HCT116 (cell line): ENCODE results near the gene UPP2. TPM values are rescaled to one million over a fixed set of nuclear protein-coding genes. Genes with fewer than 3 reads are reported as not detected.

Source experiments
- ATAC-seq: fragments of 200-7000 bp; cut with Tn5 transposase; 2 replicates; pipeline ENCODE4 v1.9.1; 2020; ENCODE audit warnings: mild to moderate bottlenecking, moderate library complexity
- BruUV-seq: library from RNA; stranded (reverse); fragments of 400-500 nt; replicated peaks from 2 replicates; lab custom pipeline; 2021; lab: Mats Ljungman, UMichigan
- CTCF ChIA-PET: fragments of 300-600 bp; sonication (Branson Sonifier 250); formaldehyde crosslinking; loops from one replicate; lab custom pipeline; 2021; ENCODE audit warnings: antibody characterized with exemption; lab: Charles Lee
- POLR2A ChIA-PET: fragments of 300-600, 350-600 bp; sonication (Branson Sonifier 250); formaldehyde crosslinking; loops from one replicate; lab custom pipeline; 2021; ENCODE audit warnings: antibody characterized with exemption; lab: Charles Lee
- RAD21 ChIA-PET, 2 experiments: fragments of 300-600 bp; sonication (Branson Sonifier 250); formaldehyde crosslinking; loops; one replicate each; lab custom pipeline; 2023; ENCODE audit warnings: low total read pairs in 2 of 2; ENCODE audit not compliant: uncharacterized antibody in 2 of 2, unreplicated experiment in 2 of 2, low non-redundant PET in 1 of 2; lab: Charles Lee
- DNase-seq: peaks from one replicate; pipeline ENCODE4 v3.0.0-alpha.2; 2010; ENCODE audit warnings: low read depth, low spot score
- H2AFZ ChIP-seq: fragments of 200-600 bp; shearing (Covaris generic), sonication (generic); 2 replicates; pipeline ENCODE4 v1.6.1; 2017; ENCODE audit warnings: low read depth, mixed run types, mixed read lengths, antibody characterized with exemption, low read length; ENCODE audit not compliant: poor library complexity, severe bottlenecking
- H3K27ac ChIP-seq: 2 replicates; pipeline ENCODE4 v1.5.1; 2012; ENCODE audit warnings: low read depth, low read length
- H3K27me3 ChIP-seq: fragments of 200-600 bp; sonication (generic); 2 replicates; pipeline ENCODE4 v1.6.1; 2016; ENCODE audit warnings: mixed run types, low read length, mixed read lengths; ENCODE audit not compliant: insufficient read depth
- H3K36me3 ChIP-seq, 2 experiments: fragments of 200-500 bp in 1 of 2; fragments of 200-600 bp in 1 of 2; sonication (Bioruptor generic) in 1 of 2; sonication (generic) in 1 of 2; 2 replicates each; pipeline versions ENCODE4 v1.5.1 to v1.6.1; 2014 to 2016; ENCODE audit warnings: low read length in 2 of 2, inconsistent platforms in 1 of 2, mixed read lengths in 1 of 2, mixed run types in 1 of 2; ENCODE audit not compliant: insufficient read depth in 2 of 2, control insufficient read depth in 1 of 2
- H3K4me1 ChIP-seq, 2 experiments: fragments of 200-600 bp in 1 of 2; sonication (generic) in 1 of 2; 2 replicates each; pipeline versions ENCODE4 v1.5.1 to v1.6.1; 2012 to 2017; ENCODE audit warnings: low read length in 2 of 2, inconsistent platforms in 1 of 2, mild to moderate bottlenecking in 1 of 2, mixed read lengths in 1 of 2, mixed run types in 1 of 2, moderate library complexity in 1 of 2; ENCODE audit not compliant: insufficient read depth in 2 of 2, control insufficient read depth in 1 of 2
- H3K4me2 ChIP-seq: fragments of 200-600 bp; sonication (generic); 2 replicates; pipeline ENCODE4 v1.6.1; 2017; ENCODE audit warnings: mixed run types, low read length, mixed read lengths
- H3K4me3 ChIP-seq, 2 experiments: fragments of 200-600 bp in 1 of 2; sonication (generic) in 1 of 2; replicated peaks in 1 of 2; 2 replicates each; pipeline ENCODE4 v1.5.1; 2011 to 2016; ENCODE audit warnings: low read length in 2 of 2, control low read depth in 1 of 2, low read depth in 1 of 2, mild to moderate bottlenecking in 1 of 2, mixed read lengths in 1 of 2, mixed run types in 1 of 2
- H3K79me2 ChIP-seq: fragments of 200-600 bp; sonication (generic); 2 replicates; pipeline ENCODE4 v1.6.1; 2017; ENCODE audit warnings: mild to moderate bottlenecking, mixed run types, low read length, moderate library complexity, mixed read lengths; ENCODE audit not compliant: insufficient read depth
- H3K9ac ChIP-seq: fragments of 200-600 bp; sonication (generic); 2 replicates; pipeline ENCODE4 v1.6.1; 2016; ENCODE audit warnings: low read length, mixed read lengths
- H3K9me2 ChIP-seq: fragments of 200-600 bp; sonication (generic), shearing (Covaris generic); 2 replicates; pipeline ENCODE4 v1.6.1; 2017; ENCODE audit warnings: mixed run types, mild to moderate bottlenecking, moderate library complexity; ENCODE audit not compliant: insufficient read depth
- H3K9me3 ChIP-seq, 2 experiments: fragments of 200-500 bp in 1 of 2; fragments of 200-600 bp in 1 of 2; sonication (Bioruptor generic) in 1 of 2; sonication (generic) in 1 of 2; 2 replicates each; pipeline ENCODE4 v1.6.1; 2014 to 2017; ENCODE audit warnings: low read length in 2 of 2, mixed read lengths in 2 of 2, inconsistent platforms in 1 of 2, low read depth in 1 of 2, mild to moderate bottlenecking in 1 of 2, mixed run types in 1 of 2, moderate library complexity in 1 of 2; ENCODE audit not compliant: control insufficient read depth in 1 of 2, insufficient read depth in 1 of 2
- H4K20me1 ChIP-seq: fragments of 200-600 bp; sonication (generic), shearing (Covaris generic); 2 replicates; pipeline ENCODE4 v1.6.1; 2017; ENCODE audit warnings: mixed run types, mild to moderate bottlenecking, moderate library complexity; ENCODE audit not compliant: insufficient read depth
- ATF3 ChIP-seq: IDR thresholded peaks from 2 replicates; pipeline ENCODE4 v1.6.1; 2012
- CEBPB ChIP-seq: IDR thresholded peaks from 2 replicates; pipeline ENCODE4 v1.6.1; 2012; ENCODE audit warnings: low read depth
- CTCF ChIP-seq, 3 experiments: fragments of 200-600 bp in 1 of 3; sonication (generic) in 1 of 3; IDR thresholded peaks in 2 of 3; conservative IDR thresholded peaks in 1 of 3; 2 replicates each; pipeline ENCODE4 v1.5.1; 2012 to 2017; ENCODE audit warnings: low read depth in 2 of 3, low read length in 2 of 3, antibody characterized with exemption in 1 of 3, borderline replicate concordance in 1 of 3, control low read depth in 1 of 3, mild to moderate bottlenecking in 1 of 3, mixed read lengths in 1 of 3, mixed run types in 1 of 3, moderate library complexity in 1 of 3; ENCODE audit not compliant: insufficient read depth in 1 of 3
- EZH2 ChIP-seq: fragments of 200-600 bp; sonication (generic); IDR thresholded peaks from 2 replicates; pipeline ENCODE4 v1.6.1; 2017; ENCODE audit warnings: antibody characterized with exemption, mixed run types
- FOSL1 ChIP-seq: IDR thresholded peaks from 2 replicates; pipeline ENCODE4 v1.6.1; 2012; ENCODE audit warnings: low read depth
- POLR2A ChIP-seq: IDR thresholded peaks from 2 replicates; pipeline ENCODE4 v1.7.0; 2011; ENCODE audit warnings: borderline replicate concordance; ENCODE audit not compliant: insufficient read depth, insufficient read length; ENCODE audit errors: extremely low read depth
- REST ChIP-seq: IDR thresholded peaks from 2 replicates; pipeline ENCODE4 v1.6.1; 2012; ENCODE audit warnings: low read depth
- SRF ChIP-seq: IDR thresholded peaks from 2 replicates; pipeline ENCODE4 v1.6.1; 2012; ENCODE audit warnings: low read depth
- ZBTB33 ChIP-seq: IDR thresholded peaks from 2 replicates; pipeline ENCODE4 v1.6.1; 2011; ENCODE audit warnings: mild to moderate bottlenecking, low read length, moderate library complexity; ENCODE audit not compliant: insufficient replicate concordance; ENCODE audit errors: extremely low read depth
- ZFX ChIP-seq: fragments of 450-650 bp; IDR thresholded peaks from 2 replicates; pipeline ENCODE4 v1.6.1; 2017
- ZNF274 ChIP-seq: fragments of 200-500 bp; sonication (Bioruptor generic); IDR thresholded peaks from 2 replicates; pipeline ENCODE4 v1.6.1; 2014; ENCODE audit warnings: mild to moderate bottlenecking, low read depth, low read length, inconsistent platforms
- intact Hi-C: fragments of 100-400 bp; cut with micrococcal nuclease; formaldehyde crosslinking; loops from 2 replicates; pipeline ENCODE4 v1.10.0; 2022
- total RNA-seq: library from RNA; stranded (reverse); gene quantifications from one replicate; pipeline ENCODE4 v1.2.1, GENCODE V29; 2021; ENCODE audit not compliant: unreplicated experiment

Gene UPP2
- total RNA-seq, 1 experiment from 2014 or later = not detected

- Histone ChIP-seq H2AFZ (no peak overlapping the region), H3K4me3 (no peak overlapping the region), H4K20me1 (no peaks in the 10 kb centered on the region), H3K27me3 (no peaks in the 10 kb centered on the region), H3K36me3 (no peaks in the 10 kb centered on the region), H3K27ac (no peak overlapping the region), H3K9me3 (no peaks in the 10 kb centered on the region), H3K9ac (no peak overlapping the region), H3K79me2 (no peaks in the 10 kb centered on the region), H3K9me2 (no peaks in the 10 kb centered on the region), H3K4me2 (no peak overlapping the region), H3K4me1 (peaks cover 2 to 3% of the 10 kb centered on the region in 2 experiments; a peak in 2 of 4 replicates)
- TF ChIP-seq SRF (no peak), ZNF274 (no peak), FOSL1 (no peak), REST (no peak), ATF3 (no peak), ZFX (no peak), CTCF (IDR thresholded peaks at IDR 0.05 in 2 of 3, conservative IDR thresholded peaks at IDR 0.05 in 1 of 3; ENCODE audit: borderline replicate concordance in 1 of 3, insufficient read depth in 1 of 3, low read depth in 2 of 3, low read length in 2 of 3) (no peak), EZH2 (no peak), CEBPB (no peak), ZBTB33 (no peak), POLR2A (no peak)
- intact Hi-C loops = no loop called here
- ATAC-seq (no peak), DNase-seq (no peak)
- ChIA-PET RAD21 (no interaction called here), POLR2A (no interaction called here), CTCF (no interaction called here)
- no TSS peak for BruUV-seq
Observed at GRCh38 chr2:158131919-158132566, 30.4 kb downstream of the UPP2 start.
